ENCODE results near the gene C1QTNF8.
"Not testable (repeated sequence)": the region's sequence is repeated elsewhere in the genome, so short reads cannot be mapped to it uniquely, and the experiment has no call there.

C1QTNF8 gene

DNA sequence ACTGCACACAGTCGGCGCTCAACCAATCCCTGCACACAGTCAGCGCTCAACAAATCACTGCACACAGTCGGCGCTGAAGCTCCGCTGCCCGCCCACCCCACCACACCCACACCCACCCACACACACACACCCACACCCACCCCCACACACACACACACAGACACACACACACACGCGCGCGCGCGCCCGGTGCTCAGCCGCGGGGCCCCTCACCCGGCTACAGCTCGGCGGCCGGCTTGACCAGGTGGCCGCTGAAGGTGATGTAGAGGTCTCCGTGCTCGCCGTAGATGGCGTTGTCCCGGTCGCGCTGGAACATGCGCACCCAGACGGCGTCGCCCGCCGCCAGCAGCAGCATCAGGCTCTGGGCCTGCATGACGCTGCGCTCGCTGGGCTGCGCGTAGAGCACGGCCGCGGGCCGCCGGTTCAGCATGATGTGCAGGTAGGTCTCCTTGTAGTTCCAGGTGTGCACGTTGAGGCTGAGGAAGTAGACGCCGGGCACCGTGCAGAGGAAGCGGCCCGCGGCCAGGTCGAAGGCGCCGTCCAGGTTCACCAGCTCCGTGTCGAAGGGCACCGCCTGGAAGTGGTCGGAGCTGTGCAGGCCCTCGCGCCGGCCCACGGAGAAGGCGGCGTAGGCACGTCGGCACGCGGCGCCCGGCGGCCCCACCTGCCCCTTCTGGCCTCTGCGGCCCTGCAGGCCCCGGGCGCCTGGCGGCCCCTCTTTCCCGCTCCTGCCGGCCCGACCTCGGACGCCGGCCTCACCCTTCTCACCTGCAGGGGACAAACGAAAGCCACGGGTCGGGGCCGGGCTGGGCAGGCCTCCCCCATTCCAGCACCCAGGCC is 2.5 kb downstream of the C1QTNF8 start:
- no peak overlapping the region for H3K4me3 ChIP-seq (ENCODE audit: low read length)
- no peak for DNase-seq (ENCODE audit: low read depth)
- TF ChIP-seq, protein P1, sequence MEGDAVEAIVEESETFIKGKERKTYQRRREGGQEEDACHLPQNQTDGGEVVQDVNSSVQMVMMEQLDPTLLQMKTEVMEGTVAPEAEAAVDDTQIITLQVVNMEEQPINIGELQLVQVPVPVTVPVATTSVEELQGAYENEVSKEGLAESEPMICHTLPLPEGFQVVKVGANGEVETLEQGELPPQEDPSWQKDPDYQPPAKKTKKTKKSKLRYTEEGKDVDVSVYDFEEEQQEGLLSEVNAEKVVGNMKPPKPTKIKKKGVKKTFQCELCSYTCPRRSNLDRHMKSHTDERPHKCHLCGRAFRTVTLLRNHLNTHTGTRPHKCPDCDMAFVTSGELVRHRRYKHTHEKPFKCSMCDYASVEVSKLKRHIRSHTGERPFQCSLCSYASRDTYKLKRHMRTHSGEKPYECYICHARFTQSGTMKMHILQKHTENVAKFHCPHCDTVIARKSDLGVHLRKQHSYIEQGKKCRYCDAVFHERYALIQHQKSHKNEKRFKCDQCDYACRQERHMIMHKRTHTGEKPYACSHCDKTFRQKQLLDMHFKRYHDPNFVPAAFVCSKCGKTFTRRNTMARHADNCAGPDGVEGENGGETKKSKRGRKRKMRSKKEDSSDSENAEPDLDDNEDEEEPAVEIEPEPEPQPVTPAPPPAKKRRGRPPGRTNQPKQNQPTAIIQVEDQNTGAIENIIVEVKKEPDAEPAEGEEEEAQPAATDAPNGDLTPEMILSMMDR (conservative IDR thresholded peaks at IDR 0.05; ENCODE audit: low read length) = no peak

DNA sequence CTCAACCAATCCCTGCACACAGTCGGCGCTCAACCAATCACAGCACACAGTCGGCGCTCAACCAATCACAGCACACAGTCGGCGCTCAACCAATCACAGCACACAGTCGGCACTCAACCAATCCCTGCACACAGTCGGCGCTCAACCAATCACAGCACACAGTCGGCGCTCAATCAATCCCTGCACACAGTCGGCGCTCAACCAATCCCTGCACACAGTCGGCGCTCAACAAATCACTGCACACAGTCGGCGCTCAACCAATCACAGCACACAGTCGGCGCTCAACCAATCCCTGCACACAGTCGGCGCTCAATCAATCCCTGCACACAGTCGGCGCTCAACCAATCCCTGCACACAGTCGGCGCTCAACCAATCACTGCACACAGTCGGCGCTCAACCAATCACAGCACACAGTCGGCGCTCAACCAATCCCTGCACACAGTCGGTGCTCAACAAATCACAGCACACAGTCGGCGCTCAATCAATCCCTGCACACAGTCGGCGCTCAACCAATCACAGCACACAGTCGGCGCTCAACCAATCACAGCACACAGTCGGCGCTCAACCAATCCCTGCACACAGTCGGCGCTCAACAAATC is 3.3 kb downstream of the C1QTNF8 start:
- not testable (repeated sequence) for H3K4me3 ChIP-seq (ENCODE audit: low read length); DNase-seq (ENCODE audit: low read depth)

- TF ChIP-seq, protein P1 (conservative IDR thresholded peaks at IDR 0.05; ENCODE audit: low read length) = no peak
- H3K4me3 ChIP-seq (ENCODE audit: low read length) = no peak overlapping the region
- DNase-seq (ENCODE audit: low read depth) = no peak
Measured at GRCh38 chr16:1091992-1092552, 4.0 kb downstream of the C1QTNF8 start.

DNA sequence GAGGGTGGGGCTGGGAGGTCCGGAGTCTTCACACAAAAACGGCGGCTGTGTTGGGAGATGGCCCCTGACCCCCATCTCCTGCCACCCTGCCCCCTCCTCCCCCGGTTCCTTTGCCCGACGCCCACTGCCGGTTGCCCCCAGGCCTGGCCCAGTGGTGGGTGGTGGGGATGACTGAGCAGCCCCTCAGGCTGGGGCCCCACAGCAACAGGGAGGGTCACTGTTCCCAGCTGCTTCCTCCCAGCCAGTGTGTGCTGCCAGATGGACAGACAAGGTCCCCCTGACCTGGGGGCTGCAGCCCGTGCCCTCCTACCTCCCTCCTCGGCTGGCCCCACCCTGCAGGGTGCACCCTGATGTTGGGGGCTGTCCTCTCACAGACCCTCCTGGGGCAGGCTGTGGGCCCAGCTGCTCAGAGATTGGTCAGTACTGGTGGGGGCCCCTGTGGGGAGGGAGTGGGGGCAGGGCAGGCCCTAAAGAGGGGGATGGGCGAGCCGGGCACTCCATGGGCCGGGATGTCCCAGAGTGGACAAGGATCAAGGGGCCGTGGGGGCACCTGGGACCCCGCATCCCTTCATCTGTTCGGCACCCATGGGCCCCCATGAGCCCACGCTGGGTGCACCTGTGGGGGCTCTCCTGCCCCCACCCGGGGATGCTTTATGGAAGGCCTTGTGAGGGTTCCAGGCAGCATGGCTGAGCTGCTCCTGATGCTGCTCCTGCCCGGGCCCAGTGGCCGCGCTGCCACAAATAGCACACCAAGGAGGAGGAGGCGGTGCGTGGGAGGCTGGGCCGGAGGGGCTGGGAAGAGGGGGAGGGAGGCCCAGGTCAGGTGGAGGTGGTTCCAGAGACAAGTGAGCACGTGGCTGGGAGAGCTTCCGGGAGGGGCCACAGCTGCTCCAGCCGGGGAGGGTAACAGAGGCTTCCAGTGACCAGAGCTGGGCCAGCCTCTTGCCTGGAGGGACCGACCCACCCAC is 5.1 kb downstream of the C1QTNF8 start:
- no peak overlapping the region for H3K4me3 ChIP-seq (ENCODE audit: low read length)
- TF ChIP-seq, protein P1 (conservative IDR thresholded peaks at IDR 0.05; ENCODE audit: low read length) = no peak
- no peak for DNase-seq (ENCODE audit: low read depth)

DNA sequence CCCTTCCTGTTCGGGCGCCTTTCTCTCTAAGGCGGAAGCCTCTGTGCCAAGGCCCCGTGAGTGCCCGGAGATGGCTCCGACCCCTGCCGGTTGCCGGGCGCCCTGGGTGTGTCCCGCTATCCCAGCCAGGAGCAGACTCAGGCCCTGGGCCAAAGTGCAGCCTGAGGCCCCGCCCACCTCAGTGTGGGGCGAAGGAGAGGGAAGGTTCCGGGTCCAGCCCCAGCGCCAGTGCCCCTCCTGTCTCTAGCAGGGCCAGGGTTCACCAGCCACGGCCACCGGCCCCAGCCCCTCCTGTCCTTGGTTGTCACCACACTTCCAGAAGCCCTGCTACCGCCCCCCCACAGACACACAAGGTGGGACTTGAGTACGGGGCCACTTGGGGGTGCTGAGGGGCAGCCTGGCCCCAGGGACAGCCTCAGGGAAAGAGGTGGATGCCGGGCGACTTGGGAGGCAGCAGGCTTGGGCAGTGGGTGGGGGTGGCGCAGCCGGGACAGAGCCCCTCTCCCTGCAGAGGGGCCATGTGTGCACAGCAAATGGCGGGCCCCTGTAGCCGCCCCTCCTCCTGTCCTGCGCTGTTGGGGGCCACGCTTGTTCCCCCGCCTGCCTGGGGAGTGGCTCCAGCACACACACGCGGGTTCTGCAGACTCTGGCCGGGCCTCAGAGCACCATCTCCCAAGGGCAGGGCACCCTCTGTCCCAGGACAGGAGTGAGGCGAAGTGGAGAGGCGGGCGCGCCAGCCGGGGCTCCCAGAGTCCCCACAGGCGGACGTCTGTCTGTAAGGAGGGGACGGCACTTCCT is 6.0 kb downstream of the C1QTNF8 start:
- H3K4me3 ChIP-seq (ENCODE audit: low read length) = no peak overlapping the region

GRCh38 chr16:1089439-1089821 is 6.6 kb downstream of the C1QTNF8 start:
- no peak overlapping the region for H3K4me3 ChIP-seq (ENCODE audit: low read length)
- no peak for DNase-seq (ENCODE audit: low read depth)
- TF ChIP-seq, protein P1 (conservative IDR thresholded peaks at IDR 0.05; ENCODE audit: low read length) = no peak

More for the DNA sequence above, 6.0 kb downstream of the C1QTNF8 start:
- TF ChIP-seq, protein P1 (conservative IDR thresholded peaks at IDR 0.05; ENCODE audit: low read length) = no peak
- DNase-seq (ENCODE audit: low read depth) = no peak
